Esophagus muscularis mucosa (tissue), 4 donors: Measurements from ENCODE around the gene CDC42BPA. TPM values are rescaled to one million over a fixed set of nuclear protein-coding genes. Genes with fewer than 3 reads are reported as not detected.

Experiments used
- DNase-seq: peaks from one replicate; pipeline ENCODE4 v3.0.0-alpha.2; 2017; ENCODE audit errors: extremely low spot score
- H3K27ac ChIP-seq, 4 donors: fragments of 200-600 bp; sonication (generic); replicated peaks in 1 of 4; 1 replicate in 3 of 4; 2 replicates in 1 of 4; pipeline ENCODE4 v1.5.1; 2016 to 2019; ENCODE audit warnings: mild to moderate bottlenecking in 1 of 4
- H3K27me3 ChIP-seq, 4 donors: fragments of 200-600 bp; sonication (generic); one replicate each; pipeline versions ENCODE4 v1.5.1 to v1.6.0; 2016 to 2019
- H3K36me3 ChIP-seq, 4 donors: fragments of 200-600 bp; sonication (generic); one replicate each; pipeline ENCODE4 v1.5.1; 2016 to 2019
- H3K4me1 ChIP-seq, 4 donors: fragments of 200-600 bp; sonication (generic); one replicate each; pipeline ENCODE4 v1.5.1; 2016 to 2019
- H3K4me3 ChIP-seq, 4 donors: fragments of 200-600 bp; sonication (generic); 1 replicate in 2 of 4; 2 replicates in 2 of 4; pipeline ENCODE4 v1.5.1; 2016 to 2019; ENCODE audit warnings: mild to moderate bottlenecking in 4 of 4, moderate library complexity in 1 of 4
- H3K9me3 ChIP-seq, 4 donors: fragments of 200-600 bp; sonication (generic); 1 replicate in 3 of 4; 2 replicates in 1 of 4; pipeline ENCODE4 v1.5.1; 2016 to 2019
- EP300 ChIP-seq: sonication (generic); formaldehyde crosslinking; IDR thresholded peaks from one replicate; pipeline ENCODE4 v1.6.1; 2017; ENCODE audit warnings: antibody characterized with exemption
- POLR2A ChIP-seq: fragments of 450-650 bp; IDR thresholded peaks from one replicate; pipeline ENCODE4 v1.6.1; 2017; ENCODE audit warnings: antibody characterized with exemption, moderate library complexity, mild to moderate bottlenecking, low read depth
- POLR2AphosphoS5 ChIP-seq, 2 donors: sonication (generic); formaldehyde crosslinking; IDR thresholded peaks; one replicate each; pipeline ENCODE4 v1.6.1; 2017; ENCODE audit warnings: antibody characterized with exemption in 2 of 2
- WGBS: methylation state at CpG from one replicate; pipeline ENCODE4 v1.1.5; 2018; 5-methylcytosine and 5-hydroxymethylcytosine counted together
- intact Hi-C: fragments of 100-400 bp; cut with DNase I; formaldehyde crosslinking; loops from one replicate; pipeline ENCODE4 v1.15.1; 2023
- total RNA-seq, 4 donors: library from RNA; depleted of rRNA; stranded (reverse); fragments of >200 nt; gene quantifications; one replicate each; pipeline versions ENCODE4 v1.1.0 to v1.2.1, GENCODE V29; 2016
- TF ChIP-seq, protein P1 (sequence below), 3 experiments: fragments of 200-600 bp in 2 of 3; fragments of 450-650 bp in 1 of 3; sonication (generic) in 2 of 3; IDR thresholded peaks; one replicate each; pipeline ENCODE4 v1.5.1; 2017 to 2019; ENCODE audit warnings: antibody characterized with exemption in 3 of 3, mild to moderate bottlenecking in 2 of 3, moderate library complexity in 1 of 3

CDC42BPA gene
- total RNA-seq, 4 donors from 2014 or later, result 59.5 to 72.2 (median 69.7) TPM

DNA sequence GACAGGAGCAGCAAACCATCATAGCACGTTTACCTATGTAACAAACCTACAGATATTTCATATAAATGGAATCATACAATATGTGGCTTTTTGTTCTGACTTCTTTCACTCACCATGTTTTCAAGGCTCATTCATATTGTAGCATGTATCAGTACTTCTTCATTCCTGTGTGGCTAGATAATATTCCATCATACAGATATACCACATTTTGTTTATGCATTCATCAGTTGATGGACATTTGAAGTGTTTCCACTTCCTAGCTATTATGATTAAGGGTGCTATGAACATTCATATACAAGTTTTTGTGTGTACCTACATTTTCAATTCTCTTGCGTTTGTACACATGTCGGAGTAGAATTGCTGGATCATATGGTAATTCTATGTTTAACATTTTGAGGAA is 90.1 kb downstream of the CDC42BPA start:
- H3K27ac ChIP-seq, result no peak overlapping the region
- intact Hi-C loops, result no loop called here
- no peaks in the 10 kb centered on the region for H3K27me3 ChIP-seq
- peaks cover 0 to 3% (median 0%) of the 10 kb centered on the region in 4 donors for H3K36me3 ChIP-seq
- WGBS, result 85% methylated on average over 3 of the region's 3 CpGs
- TF ChIP-seq POLR2A, result no peak
- TF ChIP-seq POLR2AphosphoS5 (IDR thresholded peaks at IDR 0.05), result no peak
- TF ChIP-seq EP300, result no peak
- TF ChIP-seq, protein P1, sequence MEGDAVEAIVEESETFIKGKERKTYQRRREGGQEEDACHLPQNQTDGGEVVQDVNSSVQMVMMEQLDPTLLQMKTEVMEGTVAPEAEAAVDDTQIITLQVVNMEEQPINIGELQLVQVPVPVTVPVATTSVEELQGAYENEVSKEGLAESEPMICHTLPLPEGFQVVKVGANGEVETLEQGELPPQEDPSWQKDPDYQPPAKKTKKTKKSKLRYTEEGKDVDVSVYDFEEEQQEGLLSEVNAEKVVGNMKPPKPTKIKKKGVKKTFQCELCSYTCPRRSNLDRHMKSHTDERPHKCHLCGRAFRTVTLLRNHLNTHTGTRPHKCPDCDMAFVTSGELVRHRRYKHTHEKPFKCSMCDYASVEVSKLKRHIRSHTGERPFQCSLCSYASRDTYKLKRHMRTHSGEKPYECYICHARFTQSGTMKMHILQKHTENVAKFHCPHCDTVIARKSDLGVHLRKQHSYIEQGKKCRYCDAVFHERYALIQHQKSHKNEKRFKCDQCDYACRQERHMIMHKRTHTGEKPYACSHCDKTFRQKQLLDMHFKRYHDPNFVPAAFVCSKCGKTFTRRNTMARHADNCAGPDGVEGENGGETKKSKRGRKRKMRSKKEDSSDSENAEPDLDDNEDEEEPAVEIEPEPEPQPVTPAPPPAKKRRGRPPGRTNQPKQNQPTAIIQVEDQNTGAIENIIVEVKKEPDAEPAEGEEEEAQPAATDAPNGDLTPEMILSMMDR (IDR thresholded peaks at IDR 0.05), result no peak
- H3K4me1 ChIP-seq, result peaks cover 0 to 17% (median 8%) of the 10 kb centered on the region in 4 donors
- no peaks in the 10 kb centered on the region for H3K9me3 ChIP-seq
- DNase-seq, result no peak
- no peak overlapping the region for H3K4me3 ChIP-seq

DNA sequence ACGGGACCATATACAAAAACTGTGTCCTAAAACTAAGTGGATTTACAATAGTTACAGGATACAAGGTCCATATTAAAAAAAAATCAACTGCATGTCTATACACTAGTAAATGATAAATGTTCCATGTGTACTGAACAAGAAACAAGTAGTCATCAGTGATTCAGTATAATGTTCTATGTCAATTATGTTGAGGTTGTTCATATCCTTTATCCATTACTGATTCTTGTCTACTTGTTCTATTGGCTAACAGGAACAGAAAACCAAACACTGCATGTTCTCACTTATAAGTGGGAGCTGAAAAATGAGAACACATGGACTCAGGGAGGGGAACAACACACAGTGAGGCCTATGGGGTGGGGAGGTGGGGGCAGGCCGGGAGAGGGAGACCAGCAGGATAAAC is 90.5 kb downstream of the CDC42BPA start:
- peaks cover 0 to 3% (median 0%) of the 10 kb centered on the region in 4 donors for H3K36me3 ChIP-seq
- WGBS, result 89% methylated on average over 2 of the region's 2 CpGs
- no peak overlapping the region for H3K27ac ChIP-seq
- DNase-seq, result no peak
- TF ChIP-seq, protein P1 (IDR thresholded peaks at IDR 0.05), result no peak
- TF ChIP-seq POLR2AphosphoS5 (IDR thresholded peaks at IDR 0.05) (no peak), EP300 (no peak), POLR2A (no peak)
- intact Hi-C loops, result no loop called here
- no peaks in the 10 kb centered on the region for H3K9me3 ChIP-seq
- no peak overlapping the region for H3K4me3 ChIP-seq
- peaks cover 0 to 17% (median 8%) of the 10 kb centered on the region in 4 donors for H3K4me1 ChIP-seq
- H3K27me3 ChIP-seq, result no peaks in the 10 kb centered on the region

DNA sequence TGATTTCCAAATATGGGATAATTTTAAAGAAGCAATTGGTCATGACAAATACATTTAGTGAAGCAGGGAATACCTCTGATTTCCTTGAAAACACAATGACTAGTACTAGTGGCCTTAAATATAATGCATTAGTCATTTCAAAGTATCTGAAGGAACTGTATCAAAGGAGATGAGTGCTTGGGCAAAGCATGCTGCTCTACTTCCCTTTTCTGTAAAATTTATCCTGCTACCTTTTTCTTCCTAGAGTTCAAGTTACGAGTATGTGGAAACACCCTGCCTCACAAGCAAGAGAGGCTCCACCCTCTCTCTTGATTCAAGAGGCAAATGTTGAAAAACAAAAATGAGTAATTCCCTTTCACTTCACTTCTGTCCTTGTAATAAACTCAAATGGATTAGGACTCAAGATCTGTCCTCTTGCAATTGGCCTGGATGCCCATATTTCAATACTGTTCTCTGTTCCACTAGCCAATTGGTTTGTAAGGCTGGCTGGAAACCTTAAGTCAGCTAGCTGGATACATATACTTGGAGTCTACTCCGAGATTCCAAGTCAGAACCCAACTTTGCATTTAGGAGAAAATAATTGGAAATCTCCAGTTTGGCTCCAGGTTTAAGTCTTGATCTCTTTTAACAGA is 92.5 kb downstream of the CDC42BPA start:
- intact Hi-C loops, result no loop called here
- Histone ChIP-seq H3K4me1 (peaks cover 0 to 17% (median 10%) of the 10 kb centered on the region in 4 donors), H3K27me3 (no peaks in the 10 kb centered on the region), H3K36me3 (no peaks in the 10 kb centered on the region), H3K27ac (no peak overlapping the region), H3K4me3 (no peak overlapping the region), H3K9me3 (no peaks in the 10 kb centered on the region)
- WGBS, result 67% methylated on average over 2 of the region's 2 CpGs
- DNase-seq, result no peak
- TF ChIP-seq POLR2A (no peak), EP300 (no peak), POLR2AphosphoS5 (IDR thresholded peaks at IDR 0.05) (no peak)
- TF ChIP-seq, protein P1 (IDR thresholded peaks at IDR 0.05), result no peak

DNA sequence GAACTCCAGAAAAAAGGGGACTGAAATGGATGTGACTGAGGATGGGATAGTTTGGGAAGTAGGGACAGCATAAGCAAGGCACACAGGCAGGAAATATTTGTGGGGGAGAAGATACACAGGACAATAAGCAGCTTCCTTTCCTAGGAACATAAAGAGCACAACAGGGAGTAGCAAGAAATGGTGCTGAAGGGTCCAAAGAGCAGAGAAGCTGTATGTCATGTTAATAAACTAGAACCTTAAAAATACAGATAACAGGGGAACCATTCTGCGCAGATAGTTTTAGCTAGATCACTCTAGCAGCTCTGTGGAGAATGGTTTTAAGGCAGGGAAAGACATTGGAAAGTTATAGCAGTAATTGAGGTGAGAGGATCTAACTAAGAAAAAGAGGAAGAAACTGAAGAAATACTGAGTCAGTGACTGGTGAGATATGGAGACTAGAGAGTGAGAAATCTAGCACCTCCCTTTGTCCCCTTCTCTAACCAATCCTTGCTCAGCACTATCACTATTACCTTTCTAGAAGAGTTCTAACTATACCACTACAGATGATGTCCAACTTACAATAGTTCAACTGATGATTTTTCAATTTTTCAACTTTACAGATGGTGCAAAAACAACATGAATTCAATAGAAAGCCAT is 95.0 kb downstream of the CDC42BPA start:
- Histone ChIP-seq H3K27me3 (no peaks in the 10 kb centered on the region), H3K9me3 (no peaks in the 10 kb centered on the region), H3K27ac (no peak overlapping the region), H3K36me3 (no peaks in the 10 kb centered on the region), H3K4me1 (peaks cover 5 to 17% (median 14%) of the 10 kb centered on the region in 4 donors), H3K4me3 (no peak overlapping the region)
- intact Hi-C loops, result no loop called here
- WGBS, result 94% methylated on average over 1 of the region's 1 CpG
- DNase-seq, result no peak
- TF ChIP-seq POLR2AphosphoS5 (IDR thresholded peaks at IDR 0.05) (no peak), EP300 (no peak), POLR2A (no peak)
- TF ChIP-seq, protein P1 (IDR thresholded peaks at IDR 0.05), result no peak
